Smooth muscle cell (in vitro differentiated cells): ENCODE results near the gene RNU5B-1. TPM values are rescaled to one million over a fixed set of nuclear protein-coding genes. Genes with fewer than 3 reads are reported as not detected.

Experiments used
- DNase-seq: peaks from one replicate; lab custom pipeline; 2025; ENCODE audit not compliant: unreplicated experiment; lab: John Stamatoyannopoulos, UW
- H2AFZ ChIP-seq: fragments of 200-600 bp; sonication (generic); 2 replicates; pipeline ENCODE4 v1.6.0; 2016; ENCODE audit warnings: antibody characterized with exemption, low read depth, mild to moderate bottlenecking
- H3F3A ChIP-seq: fragments of 200-600 bp; sonication (generic); 2 replicates; pipeline ENCODE4 v1.6.0; 2017; ENCODE audit warnings: antibody characterized with exemption, low read depth
- H3K27ac ChIP-seq: fragments of 200-600 bp; sonication (generic); 2 replicates; pipeline ENCODE4 v1.5.1; 2016; ENCODE audit warnings: low read depth, mild to moderate bottlenecking
- H3K27me3 ChIP-seq: fragments of 200-600 bp; sonication (generic); 2 replicates; pipeline ENCODE4 v1.6.1; 2016; ENCODE audit warnings: low read depth, mild to moderate bottlenecking
- H3K36me3 ChIP-seq: fragments of 200-600 bp; sonication (generic); 2 replicates; pipeline ENCODE4 v1.5.1; 2016; ENCODE audit warnings: low read depth
- H3K4me1 ChIP-seq: fragments of 200-600 bp; sonication (generic); 2 replicates; pipeline ENCODE4 v1.5.1; 2016; ENCODE audit warnings: low read depth
- H3K4me2 ChIP-seq: fragments of 200-600 bp; sonication (generic); 2 replicates; pipeline ENCODE4 v1.6.0; 2016; ENCODE audit warnings: mild to moderate bottlenecking
- H3K4me3 ChIP-seq: fragments of 200-600 bp; sonication (generic); 2 replicates; pipeline ENCODE4 v1.5.1; 2016; ENCODE audit warnings: mild to moderate bottlenecking
- H3K79me2 ChIP-seq: fragments of 200-600 bp; sonication (generic); 2 replicates; pipeline ENCODE4 v1.6.0; 2016; ENCODE audit warnings: low read depth, mild to moderate bottlenecking
- H3K9ac ChIP-seq: fragments of 200-600 bp; sonication (generic); 2 replicates; pipeline ENCODE4 v1.6.0; 2016; ENCODE audit warnings: low read depth
- H3K9me3 ChIP-seq: fragments of 200-600 bp; sonication (generic); replicated peaks from 2 replicates; pipeline ENCODE4 v1.5.1; 2016; ENCODE audit warnings: low read depth
- H4K20me1 ChIP-seq: fragments of 200-600 bp; sonication (generic); 2 replicates; pipeline ENCODE4 v1.6.0; 2016; ENCODE audit warnings: low read depth
- WGBS: methylation state at CpG from one replicate; pipeline ENCODE4 v1.1.7; 2016; ENCODE audit warnings: low lambda C conversion rate; 5-methylcytosine and 5-hydroxymethylcytosine counted together
- polyA plus RNA-seq: library from polyadenylated mRNA; unstranded; fragments of >200 nt; fragmentation: Nextera tagmentation; extraction: Ambion mirVana; gene quantifications from 2 replicates; pipeline ENCODE4 v1.2.1, GENCODE V29; 2016
- total RNA-seq: library from RNA; depleted of rRNA; stranded (reverse); fragments of >200 nt; gene quantifications from 2 replicates; pipeline ENCODE4 v1.2.3, GENCODE V29; 2014
- TF ChIP-seq, protein P1 (sequence below): fragments of 200-600 bp; sonication (generic); IDR thresholded peaks from 2 replicates; pipeline ENCODE4 v1.5.1; 2017; ENCODE audit warnings: borderline replicate concordance, mild to moderate bottlenecking, antibody characterized with exemption; ENCODE audit not compliant: insufficient read depth, poor library complexity, severe bottlenecking

The RNU5B-1 gene
- total and polyA plus RNA-seq, 2 experiments from 2014 or later: not detected

DNA sequence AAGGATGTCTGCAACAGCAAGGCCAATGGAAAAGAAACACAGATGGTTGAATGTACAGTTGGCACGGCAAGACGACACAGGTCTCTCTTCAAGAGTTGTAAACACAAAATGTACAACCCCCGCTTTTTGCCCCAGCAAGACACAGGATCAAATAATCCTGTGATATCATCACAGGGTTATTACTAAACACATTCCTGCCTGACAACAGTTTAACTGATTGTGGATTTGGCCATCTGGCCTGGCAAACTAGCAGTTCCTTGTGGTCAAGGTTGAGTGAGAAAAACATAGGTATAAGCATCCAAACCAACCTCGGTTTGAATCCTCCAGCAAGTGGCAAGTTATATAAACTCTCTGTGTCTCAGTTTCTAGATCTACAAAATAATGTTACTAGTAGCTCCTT lies 41.2 kb upstream of the RNU5B-1 start:
- WGBS: 67% methylated on average over 4 of the region's 4 CpGs
- DNase-seq: no peak
- H3K9ac ChIP-seq: no peak overlapping the region
- no peak overlapping the region for H3K4me3 ChIP-seq
- no peaks in the 10 kb centered on the region for H3K36me3 ChIP-seq
- H2AFZ ChIP-seq: no peak overlapping the region
- H4K20me1 ChIP-seq: no peaks in the 10 kb centered on the region
- no peaks in the 10 kb centered on the region for H3K9me3 ChIP-seq
- no peaks in the 10 kb centered on the region for H3K27me3 ChIP-seq
- H3K79me2 ChIP-seq: no peaks in the 10 kb centered on the region
- no peak overlapping the region for H3K4me2 ChIP-seq
- H3F3A ChIP-seq: peaks cover 13% of the 10 kb centered on the region
- TF ChIP-seq, protein P1, sequence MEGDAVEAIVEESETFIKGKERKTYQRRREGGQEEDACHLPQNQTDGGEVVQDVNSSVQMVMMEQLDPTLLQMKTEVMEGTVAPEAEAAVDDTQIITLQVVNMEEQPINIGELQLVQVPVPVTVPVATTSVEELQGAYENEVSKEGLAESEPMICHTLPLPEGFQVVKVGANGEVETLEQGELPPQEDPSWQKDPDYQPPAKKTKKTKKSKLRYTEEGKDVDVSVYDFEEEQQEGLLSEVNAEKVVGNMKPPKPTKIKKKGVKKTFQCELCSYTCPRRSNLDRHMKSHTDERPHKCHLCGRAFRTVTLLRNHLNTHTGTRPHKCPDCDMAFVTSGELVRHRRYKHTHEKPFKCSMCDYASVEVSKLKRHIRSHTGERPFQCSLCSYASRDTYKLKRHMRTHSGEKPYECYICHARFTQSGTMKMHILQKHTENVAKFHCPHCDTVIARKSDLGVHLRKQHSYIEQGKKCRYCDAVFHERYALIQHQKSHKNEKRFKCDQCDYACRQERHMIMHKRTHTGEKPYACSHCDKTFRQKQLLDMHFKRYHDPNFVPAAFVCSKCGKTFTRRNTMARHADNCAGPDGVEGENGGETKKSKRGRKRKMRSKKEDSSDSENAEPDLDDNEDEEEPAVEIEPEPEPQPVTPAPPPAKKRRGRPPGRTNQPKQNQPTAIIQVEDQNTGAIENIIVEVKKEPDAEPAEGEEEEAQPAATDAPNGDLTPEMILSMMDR: no peak
- no peaks in the 10 kb centered on the region for H3K4me1 ChIP-seq
- no peak overlapping the region for H3K27ac ChIP-seq

DNA sequence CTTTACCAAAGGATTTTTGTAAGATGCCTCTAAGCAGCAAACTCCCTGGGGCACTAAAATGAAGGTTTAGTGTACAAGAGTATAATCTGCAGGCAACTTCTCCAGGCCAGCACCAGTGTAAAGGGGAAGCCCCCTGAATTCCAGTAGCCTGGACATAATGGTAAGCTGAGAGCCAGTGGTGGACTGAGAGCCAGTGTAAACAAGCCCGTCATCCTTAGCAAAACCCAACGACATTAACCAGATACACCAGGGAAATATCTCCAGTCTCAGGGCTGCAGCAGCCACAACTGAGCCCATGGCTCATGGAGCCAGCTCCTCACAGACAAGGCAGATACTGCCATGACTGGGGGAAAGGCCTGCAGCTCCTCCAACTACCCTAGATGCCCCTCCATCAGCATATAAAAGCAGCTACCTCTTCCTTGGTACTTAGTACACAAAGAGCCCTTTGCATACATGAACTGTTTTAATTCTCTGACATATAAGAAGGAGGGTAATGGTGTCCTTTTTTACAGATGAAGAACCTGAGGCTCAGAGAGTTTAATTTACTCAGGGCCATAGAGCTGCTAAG lies 39.5 kb upstream of the RNU5B-1 start:
- WGBS: 14% methylated on average over 2 of the region's 2 CpGs
- H3K9ac ChIP-seq: no peak overlapping the region

DNA sequence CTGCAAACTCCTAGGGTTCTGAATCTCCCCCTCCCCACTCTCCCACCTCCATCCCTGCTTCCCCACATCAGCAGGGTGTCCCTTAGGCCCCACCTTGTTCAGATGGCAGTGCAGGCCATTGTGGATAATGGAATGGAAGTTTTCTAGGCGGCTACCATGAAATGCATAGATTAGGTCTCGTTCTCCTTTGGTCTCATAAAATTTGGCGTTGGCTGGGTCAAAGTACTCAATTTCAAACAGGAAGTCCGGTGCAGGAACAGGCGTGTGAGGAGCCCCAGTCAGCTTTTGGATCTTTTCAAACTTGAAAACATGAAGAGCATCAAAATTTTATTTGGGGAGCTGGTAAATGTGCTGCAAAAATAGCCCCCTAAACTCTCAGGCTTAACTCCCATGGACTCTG lies 38.0 kb upstream of the RNU5B-1 start:
- Histone ChIP-seq H4K20me1 (no peaks in the 10 kb centered on the region), H3K9me3 (no peaks in the 10 kb centered on the region), H3K4me1 (peaks cover 3% of the 10 kb centered on the region), H3K4me3 (no peak overlapping the region), H2AFZ (no peak overlapping the region), H3K27ac (no peak overlapping the region), H3K27me3 (no peaks in the 10 kb centered on the region), H3K36me3 (no peaks in the 10 kb centered on the region), H3K4me2 (no peak overlapping the region), H3K79me2 (no peaks in the 10 kb centered on the region), H3F3A (no peaks in the 10 kb centered on the region), H3K9ac (no peak overlapping the region)
- WGBS: 93% methylated on average over 5 of the region's 5 CpGs
- TF ChIP-seq, protein P1: no peak
- DNase-seq: no peak

More for the DNA sequence above, 39.5 kb upstream of the RNU5B-1 start:
- H4K20me1 ChIP-seq: no peaks in the 10 kb centered on the region
- H3K4me1 ChIP-seq: no peaks in the 10 kb centered on the region
- H3F3A ChIP-seq: no peaks in the 10 kb centered on the region
- TF ChIP-seq, protein P1: no peak
- no peak overlapping the region for H2AFZ ChIP-seq
- no peak for DNase-seq
- no peaks in the 10 kb centered on the region for H3K36me3 ChIP-seq
- no peak overlapping the region for H3K4me3 ChIP-seq
- no peaks in the 10 kb centered on the region for H3K9me3 ChIP-seq
- H3K79me2 ChIP-seq: no peaks in the 10 kb centered on the region
- H3K4me2 ChIP-seq: peak overlapping the region; percentile 36
- no peaks in the 10 kb centered on the region for H3K27me3 ChIP-seq
- H3K27ac ChIP-seq: peak overlapping the region; percentile 58

DNA sequence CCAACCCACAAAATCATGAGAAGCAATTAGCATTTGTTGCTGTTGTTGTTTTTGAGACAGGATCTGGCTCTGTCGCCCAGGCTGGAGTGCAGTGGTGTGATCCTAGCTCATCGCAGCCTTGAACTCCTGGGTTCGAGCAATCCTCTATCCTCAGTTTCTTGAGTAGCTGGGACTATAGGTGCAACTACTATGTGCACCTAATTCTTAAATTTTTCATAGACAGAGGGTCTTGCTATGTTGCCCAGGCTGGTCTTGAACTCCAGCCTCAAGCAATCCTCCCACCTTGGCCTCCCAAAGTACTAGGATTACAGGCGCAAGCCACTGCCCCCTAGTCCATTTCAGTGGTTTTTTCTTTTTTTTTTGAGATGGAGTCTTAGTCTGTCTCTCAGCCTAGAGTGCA lies 36.1 kb upstream of the RNU5B-1 start:
- Histone ChIP-seq H4K20me1 (no peaks in the 10 kb centered on the region), H3K4me1 (peaks cover 3% of the 10 kb centered on the region), H3K4me3 (no peak overlapping the region), H3K79me2 (no peaks in the 10 kb centered on the region), H2AFZ (no peak overlapping the region), H3K4me2 (no peak overlapping the region), H3K9ac (no peak overlapping the region), H3K27me3 (no peaks in the 10 kb centered on the region), H3K36me3 (no peaks in the 10 kb centered on the region), H3K9me3 (no peaks in the 10 kb centered on the region), H3K27ac (no peak overlapping the region), H3F3A (no peaks in the 10 kb centered on the region)
- 97% methylated on average over 4 of the region's 4 CpGs for WGBS
- no peak for DNase-seq
- TF ChIP-seq, protein P1: no peak
